Endothelial cell of hepatic sinusoid (primary cell): ENCODE results near the gene COL18A1.
"Not testable (repeated sequence)": the region's sequence is repeated elsewhere in the genome, so short reads cannot be mapped to it uniquely, and the experiment has no call there.

Experiments used
- in situ Hi-C: cut with HindIII; loops from 2 replicates; pipeline ENCODE4 v1.10.0; 2017; ENCODE audit warnings: low sequenced_read_pairs

The COL18A1 gene

GRCh38 chr21:45424854-45425795 is 20.2 kb downstream of the COL18A1 start:
- in situ Hi-C loops: no loop called here

GRCh38 chr21:45427331-45428271 is 22.6 kb downstream of the COL18A1 start:
- in situ Hi-C loops: no loop called here

- in situ Hi-C loops: no loop called here
Measured at GRCh38 chr21:45428534-45428933, 23.6 kb downstream of the COL18A1 start.

- in situ Hi-C loops: no loop called here
Measured at GRCh38 chr21:45429221-45430175, 24.5 kb downstream of the COL18A1 start.

- in situ Hi-C loops: no loop called here
Measured at GRCh38 chr21:45430521-45431501, 25.8 kb downstream of the COL18A1 start.

GRCh38 chr21:45431781-45432572 is 27.0 kb downstream of the COL18A1 start:
- in situ Hi-C loops: no loop called here

GRCh38 chr21:45432575-45433255 is 27.8 kb downstream of the COL18A1 start:
- in situ Hi-C loops: no loop called here

- in situ Hi-C loops: no loop called here
Measured at GRCh38 chr21:45433301-45433700, 28.3 kb downstream of the COL18A1 start.

GRCh38 chr21:45433911-45434644 is 29.1 kb downstream of the COL18A1 start:
- in situ Hi-C loops: no loop called here

GRCh38 chr21:45434645-45435217 is 29.8 kb downstream of the COL18A1 start:
- in situ Hi-C loops: no loop called here

- in situ Hi-C loops: no loop called here
Measured at GRCh38 chr21:45435405-45435981, 30.5 kb downstream of the COL18A1 start.

- in situ Hi-C loops: no loop called here
Measured at GRCh38 chr21:45436351-45437065, 31.5 kb downstream of the COL18A1 start.

- in situ Hi-C loops: not testable (repeated sequence)
Measured at GRCh38 chr21:45437844-45438243, 32.9 kb downstream of the COL18A1 start.

GRCh38 chr21:45438391-45439145 is 33.6 kb downstream of the COL18A1 start:
- in situ Hi-C loops: no loop called here
